ENCODE measurements around the gene GAS7. TPM values are rescaled to one million over a fixed set of nuclear protein-coding genes. Genes with fewer than 3 reads are reported as not detected.
"Not testable (repeated sequence)": the region's sequence is repeated elsewhere in the genome, so short reads cannot be mapped to it uniquely, and the experiment has no call there.

Gene GAS7
- total RNA-seq, 1 donor from 2014 or later, result 2.8 TPM

DNA sequence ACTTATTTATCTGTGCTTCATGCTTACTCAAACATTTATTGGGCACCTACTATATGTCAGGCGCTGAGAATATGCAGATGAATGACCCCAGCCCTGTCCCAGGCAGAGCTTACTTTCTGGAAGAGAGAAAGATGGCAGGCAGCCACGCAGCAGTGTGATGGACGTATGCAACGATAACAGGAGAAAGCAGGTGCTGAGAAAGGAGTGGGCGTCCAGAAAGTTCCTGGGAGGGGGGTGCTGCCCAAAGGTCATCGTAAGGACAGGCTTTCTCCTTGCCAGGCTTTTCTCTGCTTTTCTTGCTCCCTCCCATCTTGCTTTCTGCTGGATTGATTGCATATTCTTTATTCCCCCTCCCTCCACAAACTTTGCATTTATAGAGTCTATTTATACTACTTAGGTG lies 124.5 kb downstream of the GAS7 start:
- no peak for DNase-seq (ENCODE audit: low read depth in 2 of 2)

DNA sequence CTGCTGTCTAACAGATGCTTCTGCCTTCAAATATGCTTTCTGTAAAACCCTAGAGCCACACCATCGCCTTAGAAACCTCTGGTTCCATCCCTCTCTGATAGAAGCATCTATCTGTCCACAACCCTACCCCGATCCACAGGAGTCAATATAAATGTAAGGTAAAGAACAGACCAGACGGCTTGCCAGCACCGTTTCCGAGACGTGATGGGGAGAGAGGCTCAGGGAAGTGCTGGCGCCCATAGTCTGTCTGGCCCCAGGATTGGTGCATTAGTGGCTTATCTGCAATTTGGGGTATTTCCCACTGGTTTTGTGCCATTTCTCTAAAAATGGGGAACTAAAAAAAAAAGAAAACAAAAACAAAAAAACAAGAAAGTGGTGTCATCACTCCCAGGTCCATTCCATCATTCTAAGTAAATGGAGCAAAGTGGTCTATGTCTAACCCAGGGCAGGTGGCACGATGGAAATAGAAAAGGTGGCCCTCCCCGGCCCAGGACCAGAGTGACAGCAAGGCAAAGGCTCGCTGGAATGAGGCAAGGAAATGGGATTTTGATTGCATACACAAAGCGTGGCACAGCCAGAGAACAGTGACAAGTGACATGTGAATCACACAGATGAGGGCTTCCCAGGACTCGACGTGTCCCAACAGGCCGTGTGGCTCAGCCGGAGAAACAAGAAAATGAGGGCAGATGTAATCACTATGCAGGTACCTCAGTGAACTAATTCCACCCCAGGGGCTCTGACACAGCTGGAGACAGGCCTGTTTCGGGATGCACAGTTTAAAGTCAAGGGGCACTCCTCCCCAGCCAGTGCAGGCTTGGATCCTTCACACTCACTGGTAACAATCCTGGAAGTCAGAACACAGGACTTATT lies 125.6 kb downstream of the GAS7 start:
- DNase-seq (ENCODE audit: low read depth in 2 of 2), result no peak

DNA sequence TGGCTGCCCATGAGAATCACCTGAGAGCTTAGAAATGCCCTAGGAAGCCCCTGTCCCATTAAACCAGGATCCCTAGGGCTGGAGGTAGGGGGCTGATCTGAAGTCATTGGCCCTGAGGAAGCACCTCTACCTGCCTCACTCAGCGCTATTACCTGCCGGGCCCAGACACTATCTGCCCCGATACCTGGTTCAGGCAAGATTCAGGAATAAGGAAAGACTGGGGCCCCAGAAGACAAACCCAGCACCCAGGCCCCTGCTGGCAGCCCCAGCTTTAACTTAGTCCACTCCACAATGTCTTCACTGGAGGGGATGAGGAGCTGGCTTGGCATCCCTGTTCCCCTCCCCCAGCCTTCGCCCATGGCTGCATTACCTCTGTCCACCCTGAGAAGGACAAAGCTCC lies 126.3 kb downstream of the GAS7 start:
- DNase-seq (ENCODE audit: low read depth in 2 of 2), result no peak

DNA sequence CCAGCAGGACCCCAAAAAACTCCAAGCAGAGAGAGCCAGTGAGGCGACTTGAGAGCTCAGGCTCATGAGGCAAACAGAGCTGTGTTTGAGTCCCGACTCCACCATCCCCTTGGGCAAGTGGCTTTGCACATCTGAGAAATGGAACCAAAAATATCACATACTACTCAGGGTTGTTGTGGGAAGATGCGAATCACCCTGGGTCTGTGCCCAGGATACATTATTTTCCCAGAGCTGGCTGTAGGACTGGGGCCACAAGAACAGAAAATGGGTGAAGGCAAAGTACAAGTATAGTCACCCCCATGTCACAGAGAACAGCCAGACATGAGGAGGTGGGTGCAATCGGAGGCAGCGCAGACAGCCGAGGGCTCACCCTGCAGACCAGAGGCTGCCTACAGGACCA lies 127.3 kb downstream of the GAS7 start:
- DNase-seq (ENCODE audit: low read depth in 2 of 2), result no peak

DNA sequence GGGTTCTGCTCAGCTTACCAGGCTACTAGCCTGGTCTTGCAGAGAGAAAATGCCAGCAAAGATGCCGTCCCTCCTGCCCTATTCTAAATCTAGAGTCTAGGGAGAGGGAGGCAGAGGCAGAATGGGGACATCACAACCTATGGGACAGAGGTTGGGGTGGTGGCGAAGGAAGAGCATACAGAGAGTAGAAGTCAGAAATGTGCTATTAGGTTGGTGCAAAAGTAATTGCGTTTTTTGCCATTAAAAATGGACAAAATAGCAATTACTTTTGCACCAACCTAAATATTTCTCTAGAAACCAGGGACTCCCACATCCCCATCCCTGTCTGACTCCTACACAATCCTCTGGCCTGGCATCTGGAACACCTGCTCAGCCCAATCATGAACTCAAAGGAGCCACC lies 127.7 kb downstream of the GAS7 start:
- no peak for DNase-seq (ENCODE audit: low read depth in 2 of 2)

DNA sequence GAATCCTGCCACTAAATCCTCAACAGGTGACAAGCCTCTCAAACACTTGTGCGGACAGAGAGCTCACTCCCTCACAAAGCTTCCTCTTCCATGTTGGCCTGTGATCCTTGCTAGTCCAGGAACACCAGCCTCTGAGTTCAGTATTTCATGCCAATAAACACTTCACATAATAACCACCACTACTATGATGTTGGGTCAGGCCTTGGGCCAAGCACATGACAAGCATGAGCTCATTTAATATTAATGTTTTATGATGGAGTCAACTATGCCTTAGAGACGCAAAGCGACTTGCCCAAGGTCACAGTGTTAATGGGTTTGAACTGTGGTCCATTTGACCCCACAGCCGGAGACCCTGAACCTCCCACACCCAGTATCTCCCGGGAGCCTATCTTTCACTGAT lies 129.1 kb downstream of the GAS7 start:
- no peak for DNase-seq (ENCODE audit: low read depth in 2 of 2)

DNA sequence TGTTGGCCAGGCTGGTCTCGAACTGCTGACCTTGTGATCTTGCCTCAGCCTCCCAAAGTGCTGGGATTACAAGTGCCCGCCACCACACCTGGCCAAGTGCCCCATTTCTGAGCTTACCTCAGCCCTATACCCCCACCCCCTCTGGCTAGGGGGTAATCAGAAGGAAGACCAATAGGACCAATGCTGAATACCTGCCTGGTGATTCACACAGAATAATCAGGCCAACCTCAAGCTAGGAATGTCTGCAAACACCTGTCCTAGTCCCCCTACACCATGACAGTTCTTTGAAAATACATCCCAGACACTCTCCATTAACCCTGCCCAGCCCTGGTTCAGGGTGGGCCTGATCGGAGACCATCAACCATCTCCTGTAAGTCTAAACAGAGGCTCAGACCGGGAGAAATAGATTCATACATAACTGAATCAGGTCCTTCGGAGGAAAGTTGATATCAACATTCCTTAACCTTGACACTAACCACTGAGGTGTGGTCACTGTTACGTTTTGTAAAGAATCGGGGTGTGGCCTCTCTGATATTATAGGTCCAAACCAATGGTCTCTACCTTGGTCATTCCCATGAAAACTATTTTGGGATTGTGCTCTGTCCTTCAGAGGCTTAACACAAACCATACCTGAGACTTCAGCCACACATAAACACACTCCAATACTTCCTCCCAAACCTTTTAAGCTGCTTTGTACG lies 130.8 kb downstream of the GAS7 start:
- no peak for DNase-seq (ENCODE audit: low read depth in 2 of 2)

DNA sequence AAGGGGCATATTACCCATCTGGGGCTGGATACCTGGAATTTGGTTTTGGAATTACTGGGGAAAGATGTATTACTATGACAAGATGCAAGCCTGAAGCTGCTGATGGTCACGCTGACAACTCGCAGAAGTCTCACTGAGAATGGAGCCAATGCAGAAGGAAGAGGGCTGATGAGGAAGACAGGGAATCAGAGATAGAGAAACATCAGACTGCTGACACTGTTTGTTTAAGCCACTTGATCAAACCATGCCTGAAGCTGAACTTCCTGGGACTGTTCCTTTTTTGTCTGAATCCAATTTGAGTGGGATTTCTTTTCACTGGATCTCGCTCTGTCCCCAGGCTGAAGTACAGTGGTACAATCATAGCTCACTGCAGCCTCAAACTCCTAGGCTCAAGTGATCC lies 133.9 kb downstream of the GAS7 start:
- DNase-seq (ENCODE audit: low read depth in 2 of 2), result no peak

DNA sequence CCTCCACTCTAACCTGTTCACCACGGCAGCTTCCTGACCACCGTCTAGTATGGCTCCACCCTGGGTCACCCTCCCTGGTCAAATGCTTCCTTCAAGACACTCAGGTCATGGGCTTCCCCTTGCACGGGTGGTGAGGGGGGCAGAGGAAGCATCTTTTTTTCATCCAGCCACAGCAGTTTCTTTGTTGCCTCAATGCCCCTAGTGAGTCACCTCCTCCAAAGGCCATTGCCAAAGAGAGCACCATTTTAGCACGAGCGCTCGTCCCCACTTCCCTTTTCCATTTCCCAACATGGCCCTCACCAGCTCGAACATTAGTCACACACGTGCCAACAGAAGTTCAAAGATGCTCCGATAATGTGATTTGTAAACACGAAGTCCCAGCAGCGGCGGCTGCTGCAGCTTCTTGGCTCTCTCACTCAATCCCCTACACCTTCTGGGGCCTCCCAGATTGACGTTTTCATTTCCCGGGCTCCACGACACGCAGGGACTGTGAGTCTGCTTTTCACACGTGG lies 134.6 kb downstream of the GAS7 start:
- no peak for DNase-seq (ENCODE audit: low read depth in 2 of 2)

DNA sequence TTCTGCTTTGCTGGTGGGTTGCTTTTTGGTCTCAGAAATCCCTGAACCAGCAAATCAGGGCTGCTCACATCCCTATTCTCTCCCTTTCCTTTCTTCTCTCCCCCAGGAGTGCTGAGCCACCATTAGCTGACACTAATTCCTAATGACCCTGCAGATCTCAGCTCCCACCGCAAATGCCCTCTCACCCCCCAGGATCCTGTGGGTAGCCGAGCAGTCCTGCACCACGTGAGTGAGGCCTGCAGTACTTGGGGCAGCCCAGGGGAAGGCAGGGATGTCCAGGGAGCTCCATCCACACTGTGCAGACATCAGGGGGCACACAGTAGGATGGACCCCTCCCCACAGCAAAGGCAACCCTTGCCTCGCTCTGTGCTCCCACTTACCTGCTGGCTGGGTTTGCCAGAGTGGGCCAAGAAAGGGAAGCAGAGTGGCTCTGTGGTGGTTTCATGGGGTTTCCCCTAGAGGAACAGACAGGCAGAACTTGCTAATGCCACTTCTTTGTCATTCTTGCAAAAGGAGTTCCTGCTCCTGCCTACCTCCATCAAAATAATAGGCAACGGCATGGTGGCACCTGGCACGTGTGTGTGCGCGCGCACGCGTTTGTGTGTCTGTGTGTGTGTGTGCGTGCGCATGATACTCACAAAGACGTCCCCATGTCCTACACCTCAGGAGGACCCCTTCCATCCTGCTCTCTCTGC lies 135.6 kb downstream of the GAS7 start:
- no peak for DNase-seq (ENCODE audit: low read depth in 2 of 2)

DNA sequence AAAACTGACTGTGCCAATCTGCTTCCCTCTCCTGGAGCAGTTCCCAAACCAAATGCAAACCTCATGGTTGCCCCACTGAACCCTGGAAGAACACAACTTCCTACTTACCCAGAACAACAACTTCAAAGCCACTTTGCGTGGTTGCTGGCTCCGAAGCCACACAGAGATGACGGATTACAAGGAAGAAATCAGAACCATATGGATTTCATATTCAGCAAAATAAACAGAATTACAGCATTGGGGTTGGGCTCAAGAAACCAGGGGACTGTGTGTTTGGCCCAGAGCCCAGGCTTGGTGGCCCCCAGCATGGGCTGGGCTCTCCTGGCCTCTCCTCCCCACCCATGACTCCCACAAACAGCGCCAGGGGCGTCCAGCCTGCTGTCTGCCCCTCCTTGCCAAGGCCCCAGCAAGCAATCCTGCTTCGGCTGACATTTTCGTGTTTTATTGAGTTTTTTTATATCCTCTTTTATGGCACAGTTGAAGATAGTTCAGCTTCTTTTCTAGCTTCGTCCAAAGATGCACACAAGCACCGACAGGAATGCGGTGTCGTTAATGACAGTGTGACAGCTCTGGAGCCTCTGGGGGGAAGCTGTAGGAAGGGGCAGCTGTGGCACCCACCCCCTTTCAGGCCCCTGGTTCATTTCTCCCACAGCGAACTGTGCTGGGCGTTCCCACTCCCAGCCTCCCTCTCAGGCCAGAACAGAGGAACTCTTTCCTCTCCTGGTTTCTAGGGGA lies 137.1 kb downstream of the GAS7 start:
- no peak for DNase-seq (ENCODE audit: low read depth in 2 of 2)

DNA sequence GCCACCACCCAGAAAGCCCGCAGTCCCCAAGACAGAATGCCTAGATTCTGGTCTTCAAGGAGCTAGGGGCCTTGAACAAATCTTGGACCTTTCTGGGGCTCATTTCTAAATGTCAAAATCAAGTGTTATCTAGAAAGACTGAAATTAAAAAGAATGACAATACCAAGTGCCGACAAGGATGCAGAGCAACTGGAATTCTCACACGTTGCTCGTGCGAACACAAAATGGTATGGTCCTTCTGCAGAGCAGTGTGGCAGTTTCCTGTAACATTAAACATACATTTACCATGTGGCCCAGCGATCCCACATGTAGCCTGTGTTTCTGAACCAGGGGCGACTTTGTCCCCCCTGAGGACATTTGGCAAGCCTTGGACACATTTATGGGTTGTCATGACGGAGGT lies 137.9 kb downstream of the GAS7 start:
- no peak for DNase-seq (ENCODE audit: low read depth in 2 of 2)

DNA sequence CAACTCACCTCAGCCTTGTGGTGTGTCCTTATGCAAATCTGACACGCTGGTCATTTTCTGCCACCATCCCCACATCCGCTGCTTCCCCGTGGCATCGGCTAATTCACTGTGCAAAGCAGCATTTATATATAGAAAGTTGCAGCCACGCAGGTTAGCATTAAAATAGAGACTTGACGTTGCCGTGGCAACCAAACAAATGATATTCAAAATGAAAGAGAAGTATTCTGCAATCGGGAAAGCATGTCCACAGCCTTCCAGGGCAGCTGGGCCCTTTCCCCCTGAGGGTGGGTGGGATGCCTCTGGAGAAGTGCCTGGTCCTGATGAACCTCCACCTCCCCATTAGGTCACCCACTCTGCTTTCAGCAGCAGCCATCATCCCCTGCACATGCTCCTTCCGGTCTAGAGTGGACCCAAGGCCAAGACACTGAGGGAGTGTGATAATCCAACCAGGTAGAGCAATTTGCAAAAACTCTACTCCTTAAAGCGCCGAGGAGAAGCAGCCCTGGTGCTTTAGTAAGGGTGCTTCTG lies 138.7 kb downstream of the GAS7 start:
- no peak for DNase-seq (ENCODE audit: low read depth in 2 of 2)

DNA sequence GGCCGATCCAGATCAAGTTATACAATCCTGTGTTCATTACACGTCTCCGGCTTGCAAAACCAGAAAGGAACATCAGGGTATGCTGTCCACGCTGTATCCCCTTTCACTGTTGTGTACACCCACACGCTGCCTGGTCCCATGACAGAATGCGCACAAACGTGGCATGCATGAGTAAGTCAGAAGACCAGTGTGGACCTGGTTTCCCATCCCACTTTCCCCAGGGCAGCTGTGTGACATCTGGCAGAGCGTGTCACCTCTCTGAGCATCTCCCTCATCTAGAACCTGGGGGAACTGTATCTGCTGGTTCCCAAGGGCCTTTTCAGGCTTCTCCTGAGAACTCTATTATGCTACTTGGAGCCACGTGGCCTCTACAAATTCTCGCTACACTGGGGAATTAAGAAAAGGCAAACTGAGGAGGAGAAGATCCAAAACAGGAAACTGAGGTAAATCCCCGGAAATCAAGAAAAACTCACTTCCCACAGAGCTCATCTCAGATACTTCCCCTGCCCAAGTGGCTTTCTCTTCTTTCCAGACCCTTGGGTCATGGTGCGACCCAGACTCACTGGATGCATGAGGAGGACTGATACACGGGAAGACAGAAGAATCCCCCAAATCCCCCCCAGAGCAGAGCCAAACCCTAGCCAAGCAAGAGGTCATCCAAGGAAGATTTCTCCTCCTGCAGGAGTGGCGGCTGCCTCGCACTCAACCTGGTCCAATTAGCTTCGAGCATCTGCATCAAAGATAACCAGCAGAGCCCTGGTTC lies 139.3 kb downstream of the GAS7 start:
- DNase-seq (ENCODE audit: low read depth in 2 of 2), result no peak

DNA sequence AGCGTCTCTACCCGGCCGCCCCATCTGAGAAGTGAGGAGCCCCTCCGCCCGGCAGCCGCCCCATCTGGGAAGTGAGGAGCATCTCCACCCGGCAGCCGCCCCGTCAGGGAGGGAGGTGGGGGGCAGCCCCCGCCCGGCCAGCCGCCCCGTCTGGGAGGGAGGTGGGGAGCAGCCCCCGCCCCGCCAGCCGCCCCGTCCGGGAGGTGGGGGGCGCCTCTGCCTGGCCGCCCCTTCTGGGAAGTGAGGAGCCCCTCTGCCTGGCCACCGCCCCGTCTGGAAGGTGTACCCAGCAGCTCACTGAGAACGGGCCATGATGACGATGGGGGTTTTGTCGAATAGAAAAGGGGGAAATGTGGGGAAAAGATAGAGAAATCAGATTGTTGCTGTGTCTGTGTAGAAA lies 140.9 kb downstream of the GAS7 start:
- not testable (repeated sequence) for DNase-seq (ENCODE audit: low read depth in 2 of 2)

DNA sequence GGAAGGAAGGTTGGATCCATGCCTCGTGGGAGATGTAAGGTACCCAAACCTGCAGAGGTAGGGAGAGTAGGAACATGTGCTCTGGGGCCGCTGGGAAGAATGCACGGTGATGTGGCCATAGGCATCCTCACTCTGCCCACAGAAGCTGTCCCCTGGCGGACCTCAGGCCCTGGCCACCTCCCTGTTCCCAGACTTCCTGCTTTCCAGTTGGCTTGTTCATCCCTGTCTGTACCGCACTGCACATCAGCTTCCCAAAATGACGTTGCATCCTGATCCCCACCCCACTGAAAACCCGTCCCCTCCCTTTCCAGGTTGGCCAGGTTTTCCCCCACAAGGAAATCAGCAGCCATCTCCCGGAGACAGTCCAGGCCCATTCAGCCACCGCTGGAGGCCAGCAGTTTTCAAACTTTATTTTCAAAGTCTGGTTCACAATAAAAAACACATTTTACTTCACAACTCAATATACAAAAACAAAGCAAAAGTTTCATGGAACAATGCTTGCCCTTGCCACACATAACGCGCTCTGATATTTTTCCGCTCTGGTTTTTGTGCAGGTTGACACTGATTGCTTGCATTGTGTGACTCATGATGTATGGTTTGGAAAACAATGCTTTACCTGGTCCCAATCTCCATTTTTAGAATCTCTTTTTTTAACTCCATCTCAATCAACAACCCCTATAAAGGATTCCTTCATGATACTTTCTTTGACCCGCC lies 143.0 kb downstream of the GAS7 start:
- peak in 1 of 2 donors; percentile 69 for DNase-seq (ENCODE audit: low read depth in 2 of 2)

DNA sequence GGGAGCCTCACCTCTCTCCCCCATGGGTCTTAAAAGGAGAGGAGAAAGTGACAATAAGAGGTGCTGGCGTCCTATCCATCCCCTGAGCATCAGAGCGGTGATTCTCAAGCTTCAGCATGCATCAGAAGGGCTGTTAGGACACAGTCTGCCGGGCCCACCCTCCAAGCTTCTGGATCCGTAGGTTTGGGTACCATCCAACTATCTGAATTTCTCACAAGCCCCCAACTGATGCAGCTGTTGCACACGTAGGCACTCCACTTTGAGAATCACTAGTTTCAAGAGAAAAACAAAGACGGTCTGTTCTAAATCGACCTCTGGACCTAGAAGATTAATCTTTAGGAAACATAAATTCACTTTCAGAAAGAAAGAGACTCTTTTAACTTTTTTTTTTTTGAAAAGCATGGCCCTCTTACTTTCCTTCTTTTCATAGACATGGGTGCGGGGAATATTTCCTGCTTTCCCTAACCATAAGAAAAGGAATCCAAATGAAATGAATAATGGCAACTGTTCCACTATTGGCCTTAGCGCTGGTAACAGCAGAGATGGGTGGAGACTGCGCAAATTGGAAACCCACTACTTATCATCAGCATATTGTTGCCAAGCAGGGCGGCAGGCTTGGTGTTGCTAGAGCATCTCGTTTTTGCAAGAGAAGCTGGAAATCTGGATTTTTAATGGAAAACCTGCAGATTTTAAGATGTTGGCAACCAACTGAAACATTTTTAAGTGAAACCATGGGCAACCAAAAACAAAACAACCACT lies 144.4 kb downstream of the GAS7 start:
- DNase-seq (ENCODE audit: low read depth in 2 of 2), result no peak

DNA sequence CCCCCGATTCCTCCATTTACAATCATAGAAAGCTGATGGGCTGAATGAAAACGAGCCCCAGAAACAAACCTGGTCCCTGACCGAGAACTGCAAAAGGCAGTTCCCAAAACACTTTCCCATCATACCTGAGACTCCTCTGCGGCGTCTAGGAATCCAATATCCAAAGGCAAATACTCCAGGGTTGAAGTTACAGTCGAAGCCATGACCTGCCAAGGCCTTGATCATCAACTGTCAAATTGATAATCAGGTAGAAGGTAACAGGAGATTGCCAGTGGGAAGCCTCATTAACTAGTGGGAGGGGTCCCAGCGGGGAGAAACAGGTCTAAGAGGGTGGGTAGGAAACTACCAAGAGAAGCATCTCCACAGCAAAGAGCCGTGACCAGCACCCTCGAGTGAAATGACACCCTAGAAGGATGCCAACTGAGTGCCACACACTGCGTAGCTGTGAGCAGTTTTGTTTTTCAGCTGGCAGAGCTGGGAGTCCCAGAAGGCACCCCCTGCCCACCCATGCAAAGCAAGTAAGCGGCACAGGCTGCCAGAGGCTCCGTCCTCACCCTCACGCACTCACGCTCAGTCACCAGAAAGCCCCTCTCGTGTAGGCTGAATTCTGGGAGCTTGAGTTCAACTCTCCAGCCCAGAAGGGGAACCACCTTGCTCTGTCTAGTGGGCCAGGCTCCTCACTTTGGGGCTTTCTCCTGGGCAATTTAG lies 146.1 kb downstream of the GAS7 start:
- no peak for DNase-seq (ENCODE audit: low read depth in 2 of 2)
